Immature natural killer cell (primary cell): ENCODE measurements around the gene GLB1L. TPM values are rescaled to one million over a fixed set of nuclear protein-coding genes. Genes with fewer than 3 reads are reported as not detected.

Experiments
- DNase-seq, 3 donors: peaks; one replicate each; pipeline ENCODE4 v3.0.0; 2022; ENCODE audit warnings: mixed read lengths in 1 of 3
- H3K27ac Mint-ChIP-seq, 6 donors: one replicate each; pipeline ENCODE4 v1.8.0; 2020; ENCODE audit warnings: mixed read lengths in 6 of 6, mild to moderate bottlenecking in 5 of 6, inconsistent platforms in 4 of 6, moderate library complexity in 3 of 6
- H3K27me3 Mint-ChIP-seq, 3 donors: one replicate each; pipeline ENCODE4 v1.8.0; 2020 to 2021; ENCODE audit warnings: low read depth in 3 of 3, mild to moderate bottlenecking in 3 of 3, mixed read lengths in 3 of 3, moderate library complexity in 3 of 3, inconsistent platforms in 1 of 3
- H3K36me3 Mint-ChIP-seq, 3 donors: one replicate each; pipeline ENCODE4 v1.8.0; 2020; ENCODE audit warnings: mixed read lengths in 3 of 3, inconsistent platforms in 2 of 3, mild to moderate bottlenecking in 2 of 3
- H3K4me1 Mint-ChIP-seq, 2 donors: one replicate each; pipeline ENCODE4 v1.8.0; 2020; ENCODE audit warnings: inconsistent platforms in 2 of 2, mild to moderate bottlenecking in 2 of 2, mixed read lengths in 2 of 2, moderate library complexity in 1 of 2
- H3K4me3 Mint-ChIP-seq, 5 donors: one replicate each; pipeline ENCODE4 v1.8.0; 2020; ENCODE audit warnings: mild to moderate bottlenecking in 5 of 5, mixed read lengths in 5 of 5, inconsistent platforms in 3 of 5, moderate library complexity in 3 of 5
- H3K9me3 Mint-ChIP-seq, 6 donors: one replicate each; pipeline ENCODE4 v1.8.0; 2020; ENCODE audit warnings: mild to moderate bottlenecking in 6 of 6, mixed read lengths in 6 of 6, inconsistent platforms in 4 of 6, moderate library complexity in 3 of 6
- polyA plus RNA-seq, 3 donors: library from polyadenylated mRNA; unstranded; fragments of 300-500 nt; fragmentation: Illumina TruSeq; gene quantifications; one replicate each; pipeline ENCODE4 v1.2.3, GENCODE V29; 2021

Gene GLB1L
- polyA plus RNA-seq, 3 donors from 2014 or later: 0.44 to 1.0 TPM; not detected in 1

DNA sequence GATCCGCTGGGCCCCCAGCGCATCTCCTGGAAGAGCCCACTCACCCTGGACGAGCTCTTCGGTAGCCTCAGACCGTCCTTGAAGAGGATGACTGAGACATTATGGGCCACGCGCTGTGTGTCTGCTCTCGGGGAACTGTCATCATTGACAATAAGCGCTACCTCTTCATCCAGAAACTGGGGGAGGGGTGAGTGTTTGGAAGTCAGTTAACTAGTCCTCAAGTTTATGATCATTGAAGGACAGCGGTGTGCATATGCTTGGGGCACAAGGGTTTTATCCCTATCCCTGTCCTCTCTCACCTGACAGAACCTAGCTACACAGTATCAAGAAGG, 621 bp upstream of the GLB1L start:
- peaks cover 69 to 72% of the 10 kb centered on the region in 2 donors for H3K4me1 Mint-ChIP-seq
- peaks cover 12 to 31% (median 26%) of the 10 kb centered on the region in 3 donors for H3K27me3 Mint-ChIP-seq
- peak overlapping the region; percentile 89 to 93 (median 90) for H3K4me3 Mint-ChIP-seq
- H3K36me3 Mint-ChIP-seq: peaks cover 0 to 20% (median 12%) of the 10 kb centered on the region in 3 donors
- no peak for DNase-seq
- H3K9me3 Mint-ChIP-seq: no peaks in the 10 kb centered on the region
- H3K27ac Mint-ChIP-seq: peak overlapping the region; percentile 93 to 98 (median 98)

GRCh38 chr2:219244789-219245147, 476 bp downstream of the GLB1L start:
- peak overlapping the region; percentile 93 to 98 (median 98) for H3K27ac Mint-ChIP-seq
- H3K9me3 Mint-ChIP-seq: no peaks in the 10 kb centered on the region
- H3K4me3 Mint-ChIP-seq: peak overlapping the region; percentile 89 to 93 (median 90)
- peaks cover 3 to 13% (median 8%) of the 10 kb centered on the region in 3 donors for H3K36me3 Mint-ChIP-seq
- peaks cover 12 to 31% (median 26%) of the 10 kb centered on the region in 3 donors for H3K27me3 Mint-ChIP-seq
- no peak for DNase-seq
- H3K4me1 Mint-ChIP-seq: peaks cover 58 to 61% of the 10 kb centered on the region in 2 donors

GRCh38 chr2:219243291-219243761, 1.9 kb downstream of the GLB1L start:
- peak overlapping the region in 5 of 6 donors; percentile 20 to 86 (median 68) for H3K27ac Mint-ChIP-seq
- H3K9me3 Mint-ChIP-seq: no peaks in the 10 kb centered on the region
- H3K4me3 Mint-ChIP-seq: peak overlapping the region in 4 of 5 donors; percentile 46 to 68 (median 49)

GRCh38 chr2:219234331-219234730, 10.9 kb downstream of the GLB1L start:
- DNase-seq: no peak
- peaks cover 35 to 55% (median 35%) of the 10 kb centered on the region in 3 donors for H3K36me3 Mint-ChIP-seq
- peaks cover 4 to 7% (median 5%) of the 10 kb centered on the region in 3 donors for H3K27me3 Mint-ChIP-seq
- no peak overlapping the region for H3K4me3 Mint-ChIP-seq
- peaks cover 25 to 35% of the 10 kb centered on the region in 2 donors for H3K4me1 Mint-ChIP-seq
- no peak overlapping the region for H3K27ac Mint-ChIP-seq
- H3K9me3 Mint-ChIP-seq: no peaks in the 10 kb centered on the region

More at GRCh38 chr2:219243291-219243761, 1.9 kb downstream of the GLB1L start:
- H3K4me1 Mint-ChIP-seq: peaks cover 43 to 47% of the 10 kb centered on the region in 2 donors
- no peak for DNase-seq
- H3K36me3 Mint-ChIP-seq: peaks cover 0 to 7% (median 7%) of the 10 kb centered on the region in 3 donors
- peaks cover 12 to 31% (median 25%) of the 10 kb centered on the region in 3 donors for H3K27me3 Mint-ChIP-seq

GRCh38 chr2:219230059-219230540, 15.1 kb downstream of the GLB1L start:
- H3K27ac Mint-ChIP-seq: peak overlapping the region; percentile 92 to 98 (median 96)
- peaks cover 4 to 8% (median 6%) of the 10 kb centered on the region in 3 donors for H3K27me3 Mint-ChIP-seq
- DNase-seq: peak in 1 of 3 donors; percentile 38
- H3K9me3 Mint-ChIP-seq: no peaks in the 10 kb centered on the region
- peaks cover 48 to 64% of the 10 kb centered on the region in 2 donors for H3K4me1 Mint-ChIP-seq
- peaks cover 24 to 40% (median 25%) of the 10 kb centered on the region in 3 donors for H3K36me3 Mint-ChIP-seq
- H3K4me3 Mint-ChIP-seq: peak overlapping the region; percentile 91 to 98 (median 96)

DNA sequence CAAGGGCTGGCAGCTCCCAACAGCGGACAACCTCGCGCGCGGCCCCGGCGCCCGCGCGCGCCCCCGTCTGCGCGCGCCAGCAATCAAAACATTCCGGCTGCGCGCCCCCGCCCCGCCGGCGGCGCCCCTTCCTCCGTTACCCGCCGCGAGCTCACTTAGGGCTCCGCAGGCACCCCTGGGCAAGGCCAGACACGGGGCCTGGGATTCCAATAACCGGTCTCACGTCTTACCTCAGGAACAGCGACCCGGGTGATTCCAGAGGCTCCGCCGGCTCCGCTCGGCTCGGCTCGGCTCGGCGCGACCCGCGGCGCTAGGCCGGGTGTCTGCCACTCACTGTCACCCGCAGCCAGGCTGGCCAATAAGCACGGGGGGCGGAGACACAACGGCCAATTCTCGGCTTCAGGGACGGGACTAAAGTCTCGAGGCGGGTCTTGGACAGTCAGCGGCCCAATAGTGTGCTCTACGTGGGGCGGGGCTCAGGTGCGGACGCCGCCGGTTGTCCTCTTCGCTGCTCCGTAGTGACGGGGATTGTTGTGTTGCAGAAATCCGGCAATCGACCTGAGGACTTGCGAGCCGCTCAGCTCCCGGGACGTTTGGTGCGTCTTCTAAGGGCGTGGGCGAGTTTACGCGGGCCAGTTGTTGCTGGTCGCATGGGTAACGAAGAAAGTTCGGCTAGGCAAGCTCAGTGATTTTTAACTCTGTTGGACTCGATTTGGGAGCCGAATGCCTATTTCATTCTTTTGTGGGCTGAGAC, 15.8 kb downstream of the GLB1L start, which contains the start of the genes ANKZF1 and ATG9A:
Gene ANKZF1 (plus strand): TSS at position 502 of the 754 bp plus-strand sequence. CDS start 452 bp downstream, outside the sequence.
Gene ATG9A (minus strand): TSS at position 332 of the 754 bp plus-strand sequence. CDS start 1,612 bp downstream, outside the sequence.
- Mint-ChIP-seq H3K27me3 (peaks cover 4 to 8% (median 6%) of the 10 kb centered on the region in 3 donors), H3K9me3 (no peaks in the 10 kb centered on the region), H3K4me1 (peaks cover 50 to 69% of the 10 kb centered on the region in 2 donors), H3K4me3 (peak within 1 kb of the TSS; percentile 91 to 98 (median 96)), H3K27ac (peak within 1 kb of the TSS; percentile 92 to 98 (median 96)), H3K36me3 (peaks cover 26 to 42% (median 28%) of the 10 kb centered on the region in 3 donors)
- DNase-seq: peak; percentile 98

DNA sequence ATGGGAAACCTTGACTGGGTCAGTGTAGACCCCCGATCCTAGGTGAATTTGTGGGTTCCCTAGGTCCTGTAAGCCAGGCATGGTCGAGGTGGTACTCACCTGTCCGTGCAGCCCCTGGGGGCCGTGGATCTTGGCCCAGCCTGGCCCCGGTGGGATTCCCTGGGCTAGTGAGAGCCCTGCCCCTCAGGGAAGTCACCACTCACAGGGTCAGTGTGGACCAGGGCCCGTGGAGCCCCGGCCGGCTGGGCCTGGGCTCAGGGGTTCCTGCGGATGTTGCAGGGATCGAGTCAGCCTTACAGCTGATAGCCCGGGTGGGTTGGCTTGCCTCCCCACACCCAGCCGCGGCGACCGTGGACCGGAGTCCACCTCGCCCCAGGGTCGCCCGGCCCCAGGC, 16.3 kb downstream of the GLB1L start:
- Mint-ChIP-seq H3K4me1 (peaks cover 50 to 69% of the 10 kb centered on the region in 2 donors), H3K36me3 (peaks cover 25 to 42% (median 25%) of the 10 kb centered on the region in 3 donors), H3K9me3 (no peaks in the 10 kb centered on the region), H3K27me3 (peaks cover 4 to 9% (median 6%) of the 10 kb centered on the region in 3 donors), H3K4me3 (peak overlapping the region; percentile 73 to 91 (median 80)), H3K27ac (peak overlapping the region; percentile 64 to 92 (median 77))
- no peak for DNase-seq

DNA sequence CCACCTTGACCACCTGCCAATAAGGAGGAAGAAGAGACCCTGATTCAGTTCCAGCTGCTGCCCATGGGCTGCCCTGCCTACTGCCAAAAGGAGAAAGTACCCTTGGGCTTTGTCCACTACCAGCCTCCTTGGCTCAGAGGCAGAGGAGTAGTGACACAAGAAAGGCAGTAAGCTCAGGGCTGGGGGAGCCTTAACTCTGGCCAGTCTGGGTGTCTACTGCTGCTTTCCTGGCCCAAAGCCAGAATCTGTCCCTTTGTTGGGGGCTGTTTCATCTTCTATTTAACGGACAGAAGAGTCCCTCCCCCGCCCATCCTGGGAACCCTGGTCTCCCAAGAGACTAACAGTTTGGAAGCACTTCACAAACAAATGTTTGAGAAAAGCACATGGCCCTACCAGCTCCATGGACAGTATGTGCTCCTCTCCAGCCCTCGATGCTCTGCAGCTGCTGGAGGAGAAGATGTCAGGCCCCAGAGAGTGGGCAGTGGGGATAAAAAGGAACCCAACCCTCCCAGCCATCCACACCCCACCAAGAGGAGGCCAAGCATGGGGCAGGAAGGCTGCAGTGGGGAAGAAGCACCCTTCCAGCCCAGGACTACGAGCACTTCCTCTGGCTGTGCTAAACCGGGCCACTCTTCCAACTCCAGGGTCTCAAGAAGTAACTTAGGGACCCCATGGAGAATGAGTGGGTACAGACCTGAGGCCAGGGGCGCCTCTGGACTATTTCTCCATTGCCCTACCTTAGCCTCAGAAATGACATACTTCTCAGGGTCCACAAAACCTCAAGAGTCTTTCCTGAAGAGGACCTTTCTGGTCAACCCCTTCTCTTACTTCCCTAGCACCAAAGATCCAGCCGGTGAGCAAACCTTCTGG, 17.0 kb downstream of the GLB1L start:
- no peaks in the 10 kb centered on the region for H3K9me3 Mint-ChIP-seq
- no peak for DNase-seq
- H3K36me3 Mint-ChIP-seq: peaks cover 21 to 42% (median 23%) of the 10 kb centered on the region in 3 donors
- H3K4me3 Mint-ChIP-seq: peak overlapping the region; percentile 73 to 91 (median 80)
- peaks cover 50 to 69% of the 10 kb centered on the region in 2 donors for H3K4me1 Mint-ChIP-seq
- peaks cover 4 to 10% (median 6%) of the 10 kb centered on the region in 3 donors for H3K27me3 Mint-ChIP-seq
- peak overlapping the region in 5 of 6 donors; percentile 64 to 78 (median 77) for H3K27ac Mint-ChIP-seq

DNA sequence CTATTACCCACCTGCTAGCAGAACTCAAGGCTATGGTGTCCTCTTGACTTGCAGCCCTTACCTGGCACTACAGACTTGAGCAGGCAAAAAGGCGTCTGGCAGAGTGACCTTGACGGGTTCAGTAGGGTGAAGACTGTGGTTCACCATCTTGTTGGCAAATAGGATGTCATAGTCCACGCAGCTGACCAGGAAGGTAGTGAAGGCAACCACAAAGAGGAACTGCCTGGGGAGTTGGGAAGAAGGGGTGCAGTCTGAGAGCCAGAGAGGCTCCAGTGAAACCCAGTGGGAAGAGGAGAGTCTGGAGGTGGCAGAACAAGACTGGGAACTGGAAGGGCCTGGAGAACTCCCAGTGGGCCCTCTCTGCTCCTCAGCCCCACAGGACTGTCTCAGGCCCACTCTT, 19.9 kb downstream of the GLB1L start:
- Mint-ChIP-seq H3K9me3 (no peaks in the 10 kb centered on the region), H3K27ac (peak overlapping the region in 1 of 6 donors; percentile 20), H3K36me3 (peaks cover 20 to 42% (median 23%) of the 10 kb centered on the region in 3 donors), H3K27me3 (peaks cover 6 to 10% (median 6%) of the 10 kb centered on the region in 3 donors), H3K4me1 (peaks cover 34 to 43% of the 10 kb centered on the region in 2 donors), H3K4me3 (no peak overlapping the region)
- no peak for DNase-seq

GRCh38 chr2:219223831-219224610, 21.2 kb downstream of the GLB1L start:
- Mint-ChIP-seq H3K36me3 (peaks cover 20 to 45% (median 23%) of the 10 kb centered on the region in 3 donors), H3K27ac (no peak overlapping the region), H3K4me1 (peaks cover 26 to 41% of the 10 kb centered on the region in 2 donors), H3K9me3 (no peaks in the 10 kb centered on the region), H3K27me3 (peaks cover 0 to 8% (median 3%) of the 10 kb centered on the region in 3 donors), H3K4me3 (no peak overlapping the region)
- no peak for DNase-seq

DNA sequence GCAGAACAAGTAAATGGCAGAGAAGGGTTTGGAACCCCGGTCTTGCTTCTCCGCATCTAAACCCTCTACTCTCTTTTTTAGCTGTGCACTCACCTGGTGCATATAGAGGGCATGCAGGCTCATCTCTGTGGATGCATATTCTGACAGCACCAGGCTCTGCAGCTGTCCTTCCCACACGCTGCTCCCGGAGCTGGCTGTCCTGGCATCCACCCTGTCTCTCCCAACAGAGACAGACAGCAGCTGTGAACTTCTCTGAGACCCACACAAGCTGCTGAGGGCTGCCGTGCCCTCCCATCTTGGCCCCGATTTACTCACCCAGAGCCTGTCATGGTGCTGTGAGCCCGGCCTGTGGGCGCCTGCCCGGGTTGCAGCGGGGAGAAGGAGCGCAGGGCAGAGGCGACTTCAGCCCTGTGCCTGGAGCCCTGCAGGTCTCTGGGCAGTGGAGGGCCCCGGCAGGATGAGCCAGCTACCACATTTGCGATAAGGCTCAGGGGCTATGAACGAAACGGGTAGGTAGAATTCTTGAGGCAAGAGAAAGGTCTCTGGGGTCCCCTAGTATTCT, 23.2 kb downstream of the GLB1L start:
- peaks cover 22 to 37% of the 10 kb centered on the region in 2 donors for H3K4me1 Mint-ChIP-seq
- H3K4me3 Mint-ChIP-seq: no peak overlapping the region
- H3K27ac Mint-ChIP-seq: no peak overlapping the region
- H3K36me3 Mint-ChIP-seq: peaks cover 20 to 45% (median 23%) of the 10 kb centered on the region in 3 donors
- peaks cover 0 to 1% (median 0%) of the 10 kb centered on the region in 6 donors for H3K9me3 Mint-ChIP-seq
- H3K27me3 Mint-ChIP-seq: peaks cover 8 to 13% (median 8%) of the 10 kb centered on the region in 3 donors
- DNase-seq: no peak
